NOMO-1 treated with DMSO at 0.1 percent for 48 hours (cell line): ENCODE results near the gene ZNF784.
"Not testable (repeated sequence)": the region's sequence is repeated elsewhere in the genome, so short reads cannot be mapped to it uniquely, and the experiment has no call there.

Experiments
- DNase-seq: peaks from one replicate; lab custom pipeline; 2025; ENCODE audit not compliant: unreplicated experiment; lab: John Stamatoyannopoulos, UW

Gene ZNF784

GRCh38 chr19:55586976-55587668, 37.2 kb downstream of the ZNF784 start:
- peak; percentile 77 for DNase-seq

DNA sequence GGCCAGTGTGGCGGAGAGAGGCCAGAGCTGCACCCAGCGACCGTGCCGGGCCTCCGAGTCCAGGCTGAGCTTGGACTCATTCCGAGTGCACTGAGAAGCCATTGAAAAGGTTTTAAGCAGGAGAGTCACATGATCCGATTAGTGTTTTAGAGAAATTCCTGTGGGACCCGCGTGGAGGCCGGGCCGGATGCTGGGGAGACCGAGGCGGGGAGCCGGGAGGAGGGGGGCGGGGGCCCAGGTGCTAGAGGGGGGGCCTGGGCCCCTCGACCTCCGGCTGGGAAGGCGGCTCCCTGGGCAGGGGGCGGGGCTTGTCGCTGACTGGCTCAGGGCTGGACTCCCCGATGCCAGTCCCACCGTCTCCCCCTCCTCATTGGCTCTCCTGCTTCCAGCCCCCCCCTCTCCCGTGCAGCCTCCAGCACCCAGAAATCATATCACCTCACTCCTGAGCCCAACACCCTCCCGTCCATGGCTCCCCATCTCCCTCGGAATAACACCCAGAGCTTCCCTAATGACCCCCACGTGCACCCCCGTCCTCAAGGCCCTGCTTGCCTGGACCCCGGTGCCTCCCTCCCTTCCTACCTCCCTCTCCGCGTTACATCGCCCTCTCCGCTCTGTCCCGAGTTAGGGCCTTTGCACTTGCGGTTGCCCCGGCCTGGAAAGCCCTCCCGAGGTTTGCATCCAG, 38.6 kb downstream of the ZNF784 start:
- no peak for DNase-seq

DNA sequence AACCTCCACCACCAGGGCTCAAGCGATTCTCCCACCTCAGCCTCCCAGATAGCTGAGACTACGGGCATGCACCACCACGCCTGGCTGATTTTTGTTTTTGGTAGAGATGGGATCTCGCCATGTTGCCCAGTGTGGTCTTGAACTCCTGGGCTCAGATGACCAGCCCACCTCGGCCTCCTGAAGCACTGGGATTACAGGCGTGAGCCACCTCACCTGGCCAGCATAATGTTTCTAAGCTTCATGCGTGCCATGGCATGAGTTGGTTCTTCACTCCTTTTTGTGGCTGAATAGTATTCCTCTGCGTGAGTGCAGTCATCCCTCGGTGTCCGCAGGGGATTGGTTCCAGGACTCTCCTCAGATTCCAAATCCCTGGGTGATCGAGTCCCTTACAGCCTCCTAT, 39.5 kb downstream of the ZNF784 start:
- no peak for DNase-seq

- not testable (repeated sequence) for DNase-seq
Observed at GRCh38 chr19:55583897-55584296, 40.5 kb downstream of the ZNF784 start.

DNA sequence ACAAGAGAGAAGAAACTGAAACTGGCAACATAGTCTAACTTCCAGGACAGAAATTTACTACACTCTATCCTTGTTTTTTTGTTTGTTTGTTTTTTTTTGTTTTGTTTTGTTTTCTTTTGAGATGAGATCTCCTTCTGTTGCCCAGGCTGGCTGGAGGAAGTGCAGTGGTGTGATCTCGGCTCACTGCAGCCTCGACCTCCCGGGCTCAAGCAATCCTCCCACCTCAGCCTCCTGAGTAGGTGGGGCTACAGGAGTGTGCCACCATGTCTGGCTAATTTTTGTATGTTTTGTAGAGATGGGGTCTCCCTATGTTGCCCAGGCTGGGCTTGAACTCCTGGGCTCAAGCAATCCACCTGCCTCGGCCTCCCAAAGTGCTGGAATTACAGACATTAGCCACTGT, 42.1 kb downstream of the ZNF784 start:
- not testable (repeated sequence) for DNase-seq

DNA sequence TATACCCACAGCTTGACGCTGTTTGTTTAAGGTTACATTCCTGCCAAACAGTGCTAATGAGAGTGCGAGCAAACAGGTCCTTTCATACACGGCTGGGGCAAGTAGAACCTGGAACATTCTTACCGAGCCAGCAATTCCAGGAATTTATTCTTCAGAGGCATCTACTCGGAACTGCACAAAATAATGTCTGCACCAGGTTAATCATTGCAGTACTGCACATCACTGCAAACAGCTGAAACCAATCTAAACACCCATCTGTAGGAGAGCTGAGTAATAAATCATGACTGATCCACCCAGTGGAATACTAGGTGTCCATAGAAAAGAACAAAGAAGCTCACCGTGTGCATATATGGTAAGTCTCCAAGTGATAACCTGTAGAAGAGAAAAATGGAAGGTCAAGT, 42.5 kb downstream of the ZNF784 start:
- DNase-seq = no peak

- peak; percentile 10 for DNase-seq
Observed at GRCh38 chr19:55581145-55581822, 43.1 kb downstream of the ZNF784 start.

DNA sequence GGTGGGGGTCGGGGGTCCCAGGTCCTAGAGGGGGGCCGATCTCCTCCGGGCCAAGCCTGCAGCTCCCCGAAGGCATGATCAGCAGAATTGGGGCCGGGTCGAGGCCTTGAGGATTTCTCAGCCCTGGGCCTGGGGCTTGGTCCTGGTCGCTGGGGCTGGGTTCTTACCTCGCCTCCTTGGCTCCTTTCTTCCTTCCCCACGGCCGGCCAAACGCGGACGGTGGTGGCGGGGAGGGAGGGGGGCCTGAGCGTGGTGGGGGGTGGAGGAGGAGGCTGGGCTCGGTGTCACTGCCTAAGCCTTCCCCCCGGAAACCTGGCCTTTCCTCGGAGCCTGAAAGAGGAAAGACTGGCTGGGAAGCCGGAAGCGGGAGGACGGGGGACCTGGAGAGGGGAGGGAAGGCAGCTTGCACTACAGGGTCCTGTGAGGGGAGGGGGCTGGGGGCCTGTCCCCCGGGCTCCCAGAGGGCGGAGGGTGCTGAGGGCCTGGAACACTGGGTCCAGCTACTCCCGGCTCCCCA, 43.7 kb downstream of the ZNF784 start, which contains the start of gene ZNF579:
Gene ZNF579 (minus strand): TSS at position 221 of the 517 bp plus-strand sequence. CDS start 1,209 bp downstream, outside the sequence.
- peak; percentile 74 for DNase-seq

DNA sequence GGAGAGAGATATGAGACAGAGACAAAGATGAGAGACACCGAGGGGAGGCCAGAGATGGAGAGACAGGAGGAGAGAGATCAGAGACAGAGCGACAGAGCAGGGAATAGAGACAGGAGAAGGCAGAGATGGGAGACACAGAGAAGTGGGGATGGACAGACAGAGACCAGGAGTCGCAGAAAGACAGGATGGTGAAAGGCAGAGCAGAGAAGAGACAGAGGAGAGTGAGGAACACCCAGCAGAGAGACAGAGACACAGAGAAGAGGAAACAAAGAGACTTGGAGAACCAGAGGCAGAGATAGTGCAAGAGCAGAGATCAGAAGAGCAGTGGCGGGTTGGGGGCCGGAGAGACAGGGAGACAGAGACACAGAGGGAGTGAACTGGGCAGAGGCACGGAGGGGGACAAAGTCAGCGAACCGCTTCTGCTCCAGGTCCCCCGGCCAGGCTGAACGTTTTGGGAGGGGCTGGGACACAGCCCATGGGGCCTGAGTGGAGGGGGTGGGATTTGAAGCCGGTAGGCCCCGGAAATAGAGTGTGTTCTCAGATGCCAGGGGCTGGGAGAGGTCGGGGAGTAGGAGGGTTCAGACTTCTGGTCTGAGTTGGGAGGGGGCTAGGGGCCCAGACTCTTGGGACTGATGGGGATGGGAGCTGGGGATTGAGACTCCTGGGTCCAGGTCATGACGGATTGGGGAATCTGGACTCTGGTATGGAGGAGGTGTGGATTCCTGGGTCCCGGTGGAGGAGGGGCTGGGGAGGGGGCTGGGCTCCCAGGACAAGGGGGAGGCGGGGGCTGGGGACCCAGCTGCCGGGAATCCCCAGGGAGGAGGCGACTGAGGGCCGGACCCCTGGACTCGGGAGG, 44.4 kb downstream of the ZNF784 start:
- peak; percentile 22 for DNase-seq

GRCh38 chr19:55578761-55579747, 45.3 kb downstream of the ZNF784 start:
- no peak for DNase-seq

DNA sequence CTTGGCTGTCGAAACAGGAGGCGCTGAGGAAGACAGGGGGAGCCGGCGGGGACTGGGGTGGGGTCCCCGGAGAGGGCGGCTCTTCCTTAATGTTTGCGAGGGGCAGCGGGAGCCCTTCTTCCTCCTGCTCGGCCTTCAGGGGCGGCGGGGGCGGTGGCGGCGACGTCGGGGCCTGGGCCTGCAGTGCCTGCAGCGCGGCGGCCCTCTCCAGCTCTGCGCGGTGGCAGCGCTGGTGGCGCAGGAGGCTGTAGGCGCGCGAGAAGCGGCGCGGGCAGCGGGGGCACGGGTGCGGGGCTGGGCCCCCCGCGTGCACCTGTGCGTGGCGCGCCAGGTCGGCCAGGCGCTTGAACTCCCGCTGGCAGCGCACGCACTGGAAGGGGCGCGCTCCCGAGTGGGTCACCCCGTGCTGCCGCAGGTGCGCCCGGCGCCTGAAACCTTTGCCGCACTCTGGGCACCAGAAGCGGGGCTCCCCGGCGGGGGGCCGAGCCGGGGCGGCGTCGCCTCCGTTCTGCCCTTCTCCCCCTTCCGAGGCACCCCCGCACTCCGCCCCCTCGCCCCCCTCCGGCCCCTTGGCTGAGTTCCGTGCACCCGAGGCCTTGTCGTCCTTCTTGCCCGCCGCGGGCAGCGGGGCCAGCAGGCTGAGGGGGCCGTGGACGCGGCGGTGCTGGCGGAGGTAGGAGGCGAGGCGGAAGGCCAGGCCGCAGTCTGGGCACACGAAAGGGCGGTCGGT, 46.2 kb downstream of the ZNF784 start:
- DNase-seq = no peak

GRCh38 chr19:55576746-55577145, 47.6 kb downstream of the ZNF784 start:
- DNase-seq = no peak

GRCh38 chr19:55573929-55574328, 50.4 kb downstream of the ZNF784 start:
- DNase-seq = not testable (repeated sequence)
